Activated T-helper 17 cell treated with anti-CD3 and anti-CD28 coated beads, Interleukin-2, amount 50 U/mL, for 72 hours (primary cell): ENCODE results near the gene TSPAN11. TPM values are rescaled to one million over a fixed set of nuclear protein-coding genes. Genes with fewer than 3 reads are reported as not detected.

Experiments used
- ATAC-seq: fragments of 150-1000 bp; cut with Tn5 transposase; replicated peaks from 2 replicates; pipeline ENCODE4 v1.10.0; 2021; ENCODE audit warnings: mild to moderate bottlenecking, moderate library complexity
- H3K27ac Mint-ChIP-seq: one replicate; pipeline ENCODE4 v1.8.0; 2022; ENCODE audit warnings: mixed read lengths
- H3K27me3 Mint-ChIP-seq: one replicate; pipeline ENCODE4 v1.8.0; 2022; ENCODE audit warnings: mixed read lengths
- H3K36me3 Mint-ChIP-seq: one replicate; pipeline ENCODE4 v1.8.0; 2022; ENCODE audit warnings: low read depth, mild to moderate bottlenecking, mixed read lengths
- H3K4me1 Mint-ChIP-seq: one replicate; pipeline ENCODE4 v1.8.0; 2022; ENCODE audit warnings: mixed read lengths
- H3K4me3 Mint-ChIP-seq: one replicate; pipeline ENCODE4 v1.8.0; 2022; ENCODE audit warnings: mild to moderate bottlenecking, mixed read lengths
- H3K9me3 Mint-ChIP-seq: one replicate; pipeline ENCODE4 v1.8.0; 2022; ENCODE audit warnings: mixed read lengths
- total RNA-seq, 2 donors: library from RNA; stranded (reverse); gene quantifications; one replicate each; pipeline ENCODE4 v1.2.3, GENCODE V29; 2022

TSPAN11 gene
- total RNA-seq, 2 donors from 2014 or later: 0.17 TPM; not detected in 1

DNA sequence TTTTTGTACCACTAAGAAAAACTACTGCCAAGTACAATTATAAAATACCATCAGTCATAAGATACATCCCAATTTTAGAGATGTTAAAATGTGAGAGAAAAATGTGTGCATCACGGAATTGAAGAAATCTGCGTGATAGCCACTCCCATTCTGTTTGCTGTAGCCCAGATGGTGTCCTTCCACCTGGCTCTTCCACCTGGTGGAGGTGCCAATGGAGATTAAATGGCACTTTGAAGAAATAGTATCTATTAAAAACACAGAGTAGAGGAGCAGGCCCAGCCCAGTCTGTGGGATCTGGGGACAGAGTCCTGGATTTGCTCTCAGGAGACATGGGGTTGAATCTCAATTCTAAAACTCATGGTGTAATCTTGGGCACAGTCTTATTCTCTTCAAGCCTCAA is 35.5 kb downstream of the TSPAN11 start:
- Mint-ChIP-seq H3K27me3 (peaks cover 4% of the 10 kb centered on the region), H3K27ac (no peak overlapping the region), H3K9me3 (no peaks in the 10 kb centered on the region), H3K4me1 (no peaks in the 10 kb centered on the region), H3K4me3 (no peak overlapping the region), H3K36me3 (no peaks in the 10 kb centered on the region)
- ATAC-seq: no peak

GRCh38 chr12:30963709-30964564 is 37.4 kb downstream of the TSPAN11 start:
- Mint-ChIP-seq H3K9me3 (no peaks in the 10 kb centered on the region), H3K27me3 (no peaks in the 10 kb centered on the region), H3K36me3 (no peaks in the 10 kb centered on the region), H3K27ac (no peak overlapping the region), H3K4me1 (no peaks in the 10 kb centered on the region), H3K4me3 (no peak overlapping the region)
- no peak for ATAC-seq

- no peak for ATAC-seq
- Mint-ChIP-seq H3K4me3 (no peak overlapping the region), H3K27me3 (no peaks in the 10 kb centered on the region), H3K27ac (no peak overlapping the region), H3K4me1 (no peaks in the 10 kb centered on the region), H3K9me3 (no peaks in the 10 kb centered on the region), H3K36me3 (no peaks in the 10 kb centered on the region)
Observed at GRCh38 chr12:30964896-30965612, 38.5 kb downstream of the TSPAN11 start.

GRCh38 chr12:30965613-30965985 is 39.1 kb downstream of the TSPAN11 start:
- H3K27me3 Mint-ChIP-seq: peaks cover 3% of the 10 kb centered on the region
- ATAC-seq: no peak
- H3K9me3 Mint-ChIP-seq: no peaks in the 10 kb centered on the region
- no peaks in the 10 kb centered on the region for H3K4me1 Mint-ChIP-seq
- H3K4me3 Mint-ChIP-seq: no peak overlapping the region
- no peaks in the 10 kb centered on the region for H3K36me3 Mint-ChIP-seq
- no peak overlapping the region for H3K27ac Mint-ChIP-seq

DNA sequence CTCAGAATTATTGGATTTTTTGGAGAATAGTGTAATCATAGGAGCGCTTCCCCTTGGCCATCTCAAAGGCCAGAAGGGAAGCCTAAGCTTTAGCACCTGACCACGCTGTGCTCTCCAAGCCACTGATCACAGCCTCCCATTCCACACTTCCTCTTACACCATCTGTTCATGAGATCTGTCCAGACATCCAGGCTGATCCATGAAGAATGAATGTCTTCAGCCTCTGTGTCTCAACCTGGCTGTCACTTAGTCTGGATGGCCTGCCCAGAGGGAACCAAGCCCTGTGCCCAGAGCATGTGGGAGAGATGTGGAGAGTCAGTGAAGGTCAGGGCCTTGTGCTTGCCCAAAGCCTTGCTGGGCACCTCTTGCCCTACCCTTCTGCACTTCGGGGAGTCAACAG is 40.5 kb downstream of the TSPAN11 start:
- Mint-ChIP-seq H3K4me1 (no peaks in the 10 kb centered on the region), H3K27me3 (peaks cover 6% of the 10 kb centered on the region)

DNA sequence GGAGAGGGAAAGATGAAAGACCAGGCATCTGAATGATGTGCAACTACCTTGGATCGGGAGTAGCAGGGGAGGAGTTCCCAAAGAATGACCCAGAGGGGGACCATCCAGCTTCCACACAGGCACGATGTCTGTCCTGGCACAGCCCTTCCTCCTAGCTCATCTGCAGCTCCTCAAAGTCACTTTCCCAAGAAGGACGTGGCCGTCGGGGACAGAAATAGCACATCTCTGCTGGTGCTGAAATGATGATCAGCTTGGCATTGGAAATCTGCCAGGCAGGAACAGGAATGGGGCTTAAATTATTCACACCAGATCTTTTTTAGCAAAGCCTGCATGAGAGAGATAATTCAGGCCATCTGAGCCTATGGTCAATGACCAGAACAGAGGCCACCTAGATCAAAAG is 41.7 kb downstream of the TSPAN11 start:
- H3K27ac Mint-ChIP-seq: no peak overlapping the region
- no peak overlapping the region for H3K4me3 Mint-ChIP-seq
- no peaks in the 10 kb centered on the region for H3K36me3 Mint-ChIP-seq
- H3K27me3 Mint-ChIP-seq: peaks cover 11% of the 10 kb centered on the region
- no peak for ATAC-seq
- H3K4me1 Mint-ChIP-seq: no peaks in the 10 kb centered on the region
- no peaks in the 10 kb centered on the region for H3K9me3 Mint-ChIP-seq

More for the DNA sequence above, 40.5 kb downstream of the TSPAN11 start:
- no peak overlapping the region for H3K27ac Mint-ChIP-seq
- no peak overlapping the region for H3K4me3 Mint-ChIP-seq
- H3K9me3 Mint-ChIP-seq: no peaks in the 10 kb centered on the region
- no peaks in the 10 kb centered on the region for H3K36me3 Mint-ChIP-seq
- ATAC-seq: no peak

- Mint-ChIP-seq H3K4me3 (no peak overlapping the region), H3K4me1 (no peaks in the 10 kb centered on the region), H3K27me3 (peaks cover 11% of the 10 kb centered on the region), H3K27ac (no peak overlapping the region), H3K9me3 (no peaks in the 10 kb centered on the region), H3K36me3 (no peaks in the 10 kb centered on the region)
- no peak for ATAC-seq
Observed at GRCh38 chr12:30969006-30969405, 42.5 kb downstream of the TSPAN11 start.

- Mint-ChIP-seq H3K4me3 (no peak overlapping the region), H3K27me3 (peaks cover 11% of the 10 kb centered on the region), H3K27ac (no peak overlapping the region), H3K36me3 (no peaks in the 10 kb centered on the region), H3K4me1 (no peaks in the 10 kb centered on the region), H3K9me3 (no peaks in the 10 kb centered on the region)
- ATAC-seq: no peak
Observed at GRCh38 chr12:30969606-30970395, 43.3 kb downstream of the TSPAN11 start.

DNA sequence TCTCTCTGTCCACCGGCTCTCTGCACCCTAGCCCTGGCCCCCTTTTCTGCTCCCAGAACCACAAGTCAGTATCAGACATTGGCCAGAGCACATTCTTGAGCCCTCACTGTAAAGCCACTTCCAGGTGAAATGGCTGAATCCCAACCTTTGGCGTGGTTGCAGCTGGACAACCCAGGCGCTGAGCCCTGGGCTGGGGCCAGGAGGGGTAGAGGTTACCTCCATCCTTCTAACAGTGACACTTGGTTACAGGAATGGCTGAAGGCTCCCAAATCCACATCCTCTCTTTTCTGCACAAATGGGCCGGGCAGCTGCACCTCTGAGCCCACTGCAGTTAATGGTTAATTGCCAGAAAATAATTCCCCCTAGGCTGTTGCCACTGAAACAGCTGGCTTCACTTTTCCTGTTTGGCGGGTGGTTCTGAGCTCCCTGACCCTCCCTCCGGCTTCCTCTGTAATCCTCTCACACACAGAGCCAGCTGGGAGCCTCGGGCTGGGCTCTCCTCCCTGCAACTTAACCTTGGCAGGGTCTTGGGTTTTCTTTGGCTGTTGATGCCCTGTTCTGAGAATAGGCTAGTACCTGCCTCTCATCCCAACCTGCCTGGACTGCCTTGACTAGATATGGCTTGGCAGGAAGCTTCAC is 44.1 kb downstream of the TSPAN11 start:
- Mint-ChIP-seq H3K9me3 (no peaks in the 10 kb centered on the region), H3K27me3 (peaks cover 11% of the 10 kb centered on the region), H3K27ac (no peak overlapping the region), H3K36me3 (no peaks in the 10 kb centered on the region), H3K4me3 (no peak overlapping the region), H3K4me1 (no peaks in the 10 kb centered on the region)
- no peak for ATAC-seq

GRCh38 chr12:30972035-30972434 is 45.5 kb downstream of the TSPAN11 start:
- no peak for ATAC-seq
- peaks cover 11% of the 10 kb centered on the region for H3K27me3 Mint-ChIP-seq
- no peaks in the 10 kb centered on the region for H3K4me1 Mint-ChIP-seq
- no peak overlapping the region for H3K4me3 Mint-ChIP-seq
- H3K9me3 Mint-ChIP-seq: no peaks in the 10 kb centered on the region
- H3K36me3 Mint-ChIP-seq: no peaks in the 10 kb centered on the region
- no peak overlapping the region for H3K27ac Mint-ChIP-seq

DNA sequence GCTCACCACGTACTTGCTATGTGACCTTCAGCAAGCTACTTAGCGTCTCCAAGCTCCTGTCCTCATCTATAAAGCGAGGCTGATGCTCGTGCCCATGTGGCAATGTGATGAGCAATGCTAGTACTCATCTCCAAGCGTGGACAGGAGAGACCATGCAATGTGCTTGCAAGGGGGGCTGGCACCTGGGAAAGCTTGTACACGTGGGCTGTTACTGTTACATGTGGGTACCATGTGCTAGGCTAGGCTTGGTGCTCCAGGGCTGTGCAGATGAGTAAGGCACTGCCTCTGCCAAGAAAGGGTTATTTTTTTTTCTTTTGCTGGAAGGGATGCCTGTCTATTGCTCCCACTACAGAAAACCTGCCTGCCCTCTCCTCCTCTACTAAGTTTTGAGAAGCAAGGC is 46.6 kb downstream of the TSPAN11 start:
- Mint-ChIP-seq H3K4me3 (no peak overlapping the region), H3K27ac (no peak overlapping the region), H3K4me1 (no peaks in the 10 kb centered on the region), H3K36me3 (no peaks in the 10 kb centered on the region), H3K27me3 (peaks cover 11% of the 10 kb centered on the region), H3K9me3 (no peaks in the 10 kb centered on the region)
- ATAC-seq: no peak

DNA sequence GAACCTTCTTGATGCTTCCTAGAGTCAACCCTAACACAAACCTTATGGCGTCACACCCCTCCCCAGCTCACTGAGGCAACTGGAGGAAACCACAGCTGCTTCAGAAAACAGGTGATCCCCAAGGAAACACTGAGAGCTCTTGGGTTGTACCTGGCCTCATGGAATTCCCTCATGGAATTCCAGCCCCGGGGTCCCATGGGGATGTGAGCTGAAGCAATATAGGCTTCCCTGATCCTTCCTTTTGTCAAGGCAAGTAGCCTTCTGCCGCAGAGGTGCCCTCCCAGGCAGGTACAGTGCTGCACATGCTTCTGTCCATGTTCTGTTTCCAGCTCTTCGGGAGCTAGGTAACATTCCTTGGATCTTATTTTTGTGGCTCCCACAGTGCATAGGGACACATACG is 47.3 kb downstream of the TSPAN11 start:
- no peak overlapping the region for H3K4me3 Mint-ChIP-seq
- no peaks in the 10 kb centered on the region for H3K9me3 Mint-ChIP-seq
- H3K27ac Mint-ChIP-seq: no peak overlapping the region
- peaks cover 11% of the 10 kb centered on the region for H3K27me3 Mint-ChIP-seq
- no peaks in the 10 kb centered on the region for H3K4me1 Mint-ChIP-seq
- H3K36me3 Mint-ChIP-seq: no peaks in the 10 kb centered on the region
- no peak for ATAC-seq

GRCh38 chr12:30974746-30975500 is 48.4 kb downstream of the TSPAN11 start:
- H3K27ac Mint-ChIP-seq: no peak overlapping the region
- H3K9me3 Mint-ChIP-seq: no peaks in the 10 kb centered on the region

DNA sequence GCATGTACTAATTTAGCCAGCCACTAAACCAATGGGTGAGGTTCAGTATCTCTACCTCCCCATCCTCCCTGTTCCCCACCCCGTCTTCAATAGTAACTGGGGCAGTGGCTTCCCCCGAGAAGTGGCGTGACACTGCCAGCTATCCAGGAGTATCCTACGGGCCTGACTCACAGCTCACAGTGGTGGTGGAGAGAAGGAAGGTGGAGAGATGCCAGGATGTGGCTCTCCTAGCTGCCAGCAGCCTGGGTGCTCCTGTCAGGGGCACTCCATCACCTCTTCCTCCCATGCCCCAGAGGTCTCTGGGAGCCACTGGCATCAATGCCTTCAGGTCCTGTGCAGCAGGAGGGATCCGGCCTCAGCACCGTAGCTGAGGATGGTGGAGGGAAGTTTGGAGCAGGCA is 49.0 kb downstream of the TSPAN11 start:
- no peak overlapping the region for H3K4me3 Mint-ChIP-seq
- H3K36me3 Mint-ChIP-seq: no peaks in the 10 kb centered on the region
- H3K27me3 Mint-ChIP-seq: peaks cover 8% of the 10 kb centered on the region
- no peak for ATAC-seq
- no peaks in the 10 kb centered on the region for H3K4me1 Mint-ChIP-seq
- no peaks in the 10 kb centered on the region for H3K9me3 Mint-ChIP-seq
- H3K27ac Mint-ChIP-seq: no peak overlapping the region

More at GRCh38 chr12:30974746-30975500, 48.4 kb downstream of the TSPAN11 start:
- Mint-ChIP-seq H3K4me3 (no peak overlapping the region), H3K36me3 (no peaks in the 10 kb centered on the region), H3K4me1 (no peaks in the 10 kb centered on the region), H3K27me3 (peaks cover 11% of the 10 kb centered on the region)
- ATAC-seq: no peak
